ENCODE data around the gene ZNF177. TPM values are rescaled to one million over a fixed set of nuclear protein-coding genes. Genes with fewer than 3 reads are reported as not detected.
"Not testable (repeated sequence)": the region's sequence is repeated elsewhere in the genome, so short reads cannot be mapped to it uniquely, and the experiment has no call there.

ZNF177 gene
- total RNA-seq: 1 to 10 TPM; 1.8 TPM
- long read RNA-seq, partial matches to known transcripts: 1 of 1 reads
- long read RNA-seq, other reads (novel, unspliced or antisense): 0 of 1 reads

- peak in 1 of 2 donors; percentile 30 for ATAC-seq
- no peak for DNase-seq
- intact Hi-C loops (cut with DNase I): no loop called here
Measured at GRCh38 chr19:9362905-9363304, at the start of gene ZNF177. Gene ZNF177 (plus strand): TSS chr19:9363013. CDS start chr19:9378312, 15,299 bp downstream.

GRCh38 chr19:9313756-9314155, 49.1 kb upstream of the ZNF177 start:
- intact Hi-C loops (cut with DNase I): no loop called here
- DNase-seq: no peak
- no peak for ATAC-seq

GRCh38 chr19:9321338-9321737, 41.5 kb upstream of the ZNF177 start:
- no peak for ATAC-seq
- intact Hi-C loops (cut with DNase I): loop anchor here in 1 of 2 donors (10.0 kb wide), 2 partner anchors 213 to 473 kb away; partner anchors contain the start of gene ZNF426
- DNase-seq: no peak

- DNase-seq, ATAC-seq: not testable (repeated sequence)
- intact Hi-C loops (cut with DNase I): loop anchor here in 1 of 2 donors (10.0 kb wide), 2 partner anchors 213 to 473 kb away; partner anchors contain the start of gene ZNF426
Measured at GRCh38 chr19:9321756-9322155, 41.1 kb upstream of the ZNF177 start.

GRCh38 chr19:9322201-9322600, 40.6 kb upstream of the ZNF177 start:
- not testable (repeated sequence) for DNase-seq, ATAC-seq
- intact Hi-C loops (cut with DNase I): loop anchor here in 1 of 2 donors (10.0 kb wide), 2 partner anchors 213 to 473 kb away; partner anchors contain the start of gene ZNF426

- intact Hi-C loops (cut with DNase I): loop anchor here in 1 of 2 donors (10.0 kb wide), 2 partner anchors 211 to 471 kb away; partner anchors contain the start of gene ZNF426
- ATAC-seq (peak; percentile 81 to 86), DNase-seq (peak; percentile 75)
Measured at GRCh38 chr19:9323557-9323918, 39.3 kb upstream of the ZNF177 start.

- peak; percentile 98 for ATAC-seq
- DNase-seq: peak; percentile 94
- intact Hi-C loops (cut with DNase I): loop anchor here in 1 of 2 donors (10.0 kb wide), 2 partner anchors 211 to 471 kb away; partner anchors contain the start of gene ZNF426
Measured at GRCh38 chr19:9323919-9324583, 38.8 kb upstream of the ZNF177 start, which contains the start of gene ZNF559. Gene ZNF559 (plus strand): TSS chr19:9324179. CDS start chr19:9338550, 14,371 bp downstream.

- ATAC-seq (no peak), DNase-seq (no peak)
- intact Hi-C loops (cut with DNase I): loop anchor here in 1 of 2 donors (10.0 kb wide), 2 partner anchors 210 to 470 kb away; partner anchors contain the start of gene ZNF426
Measured at GRCh38 chr19:9324584-9324962, 38.2 kb upstream of the ZNF177 start.

- no peak for ATAC-seq
- intact Hi-C loops (cut with DNase I): loop anchor here in 1 of 2 donors (10.0 kb wide), 2 partner anchors 205 to 465 kb away; partner anchors contain the start of gene ZNF426
- no peak for DNase-seq
Measured at GRCh38 chr19:9329999-9330398, 32.8 kb upstream of the ZNF177 start.

- ATAC-seq: no peak
- intact Hi-C loops (cut with DNase I): no loop called here
- no peak for DNase-seq
Measured at GRCh38 chr19:9342610-9343304, 20.1 kb upstream of the ZNF177 start.

- no peak for ATAC-seq
- no peak for DNase-seq
- intact Hi-C loops (cut with DNase I): no loop called here
Measured at GRCh38 chr19:9345005-9345404, 17.8 kb upstream of the ZNF177 start.

GRCh38 chr19:9348253-9348652, 14.6 kb upstream of the ZNF177 start:
- DNase-seq (no peak), ATAC-seq (no peak)
- intact Hi-C loops (cut with DNase I): no loop called here

GRCh38 chr19:9348671-9349070, 14.1 kb upstream of the ZNF177 start:
- ATAC-seq (no peak), DNase-seq (no peak)
- intact Hi-C loops (cut with DNase I): no loop called here

GRCh38 chr19:9352505-9352904, 10.3 kb upstream of the ZNF177 start:
- intact Hi-C loops (cut with DNase I): no loop called here
- DNase-seq: no peak

GRCh38 chr19:9353011-9353410, 9.8 kb upstream of the ZNF177 start:
- DNase-seq (no peak), ATAC-seq (no peak)
- intact Hi-C loops (cut with DNase I): no loop called here

More at GRCh38 chr19:9352505-9352904, 10.3 kb upstream of the ZNF177 start:
- ATAC-seq: no peak

- no peak for DNase-seq
- intact Hi-C loops (cut with DNase I): no loop called here
- ATAC-seq: no peak
Measured at GRCh38 chr19:9354651-9355050, 8.2 kb upstream of the ZNF177 start.

- DNase-seq: no peak
- no peak for ATAC-seq
- intact Hi-C loops (cut with DNase I): no loop called here
Measured at GRCh38 chr19:9370738-9371619, 8.2 kb downstream of the ZNF177 start.

- DNase-seq (no peak), ATAC-seq (no peak)
- intact Hi-C loops (cut with DNase I): no loop called here
Measured at GRCh38 chr19:9381361-9381785, 18.6 kb downstream of the ZNF177 start.
